Stimulated activated CD4-positive, alpha-beta T cell treated with anti-CD3 and anti-CD28 coated beads, Interleukin-15, amount 100 ng/mL, for 48 hours (primary cell): ENCODE results near the gene UHRF1.
"Not testable (repeated sequence)": the region's sequence is repeated elsewhere in the genome, so short reads cannot be mapped to it uniquely, and the experiment has no call there.

Experiments used
- DNase-seq, 2 donors: peaks; one replicate each; pipeline ENCODE4 v3.0.0-alpha.2; 2020; ENCODE audit warnings: low read depth in 2 of 2

UHRF1 gene

DNA sequence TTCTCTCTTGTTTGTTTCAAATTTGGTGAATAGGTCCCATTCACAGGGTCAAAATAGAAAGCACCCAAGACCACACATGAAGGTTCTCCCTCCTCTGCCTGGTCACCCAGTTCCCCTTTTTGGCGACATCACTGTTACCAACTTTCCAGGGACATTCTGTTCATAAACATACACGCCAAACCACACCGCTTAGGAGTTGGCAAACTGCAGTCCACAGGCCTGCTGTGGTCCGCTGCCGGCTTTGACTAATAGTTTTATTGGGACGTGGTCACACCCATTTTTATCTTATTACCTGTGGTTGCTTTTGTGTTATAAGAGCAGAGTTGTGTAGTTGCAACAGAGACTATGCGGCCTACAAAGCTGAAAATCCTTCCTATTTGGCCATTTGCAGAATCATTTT is 24.2 kb downstream of the UHRF1 start:
- DNase-seq, result no peak

DNA sequence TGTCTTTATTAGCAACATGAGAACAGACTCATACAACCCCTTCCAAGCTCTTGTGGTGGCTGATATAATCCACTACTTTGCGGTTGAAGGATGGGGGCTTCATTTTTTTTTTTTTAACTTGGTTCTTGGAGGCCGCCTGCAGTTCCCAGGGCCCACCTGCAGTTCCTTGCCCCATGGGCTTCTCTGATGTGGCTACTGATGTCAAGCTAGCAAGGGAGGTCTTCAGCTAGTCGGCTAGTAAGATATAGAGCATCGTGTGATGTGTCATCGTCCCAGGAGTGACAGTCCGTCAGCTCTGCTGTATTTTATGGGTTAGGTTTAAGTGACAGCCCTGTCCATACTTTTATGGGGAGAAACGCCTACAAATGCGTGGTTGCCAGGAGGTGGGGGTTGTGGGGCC is 26.1 kb downstream of the UHRF1 start:
- DNase-seq, result no peak

DNA sequence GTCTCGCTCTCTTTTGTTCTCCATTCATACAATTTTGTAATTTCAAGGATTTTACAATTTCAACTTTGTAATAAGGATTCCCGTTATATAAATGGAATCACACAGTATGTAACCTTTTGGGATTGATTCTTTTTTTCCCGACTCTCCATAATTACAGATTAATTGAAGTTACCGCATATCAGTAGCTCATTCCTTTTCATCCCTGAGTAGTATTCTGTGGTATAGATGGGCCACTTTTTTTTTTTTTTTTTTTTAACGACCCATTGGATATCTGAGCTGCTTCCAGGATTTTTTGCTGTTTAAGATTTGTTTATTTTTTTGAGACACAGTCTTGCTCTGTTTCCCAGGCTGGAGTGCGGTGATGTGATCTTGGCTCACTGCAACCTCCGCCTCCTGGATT is 27.8 kb downstream of the UHRF1 start:
- no peak for DNase-seq

DNA sequence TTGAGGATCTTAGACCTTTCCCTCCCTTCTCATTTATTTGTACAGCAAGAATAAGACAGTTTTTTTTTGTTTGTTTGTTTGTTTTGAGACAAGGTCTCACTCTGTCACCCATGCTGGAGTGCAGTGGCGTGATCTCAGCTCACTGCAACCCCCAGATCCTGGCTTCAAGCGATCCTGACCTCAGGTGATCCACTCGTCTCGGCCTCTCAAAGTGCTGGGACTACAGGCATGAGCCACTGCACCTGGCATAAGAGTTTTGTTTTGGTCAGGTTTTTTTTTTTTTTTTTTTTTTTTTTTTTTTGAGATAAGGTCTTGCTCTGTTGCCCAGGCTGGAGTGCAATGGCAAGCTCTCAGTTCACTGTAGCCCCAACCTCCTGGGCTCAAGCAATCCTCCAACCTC is 29.2 kb downstream of the UHRF1 start:
- DNase-seq, result not testable (repeated sequence)

DNA sequence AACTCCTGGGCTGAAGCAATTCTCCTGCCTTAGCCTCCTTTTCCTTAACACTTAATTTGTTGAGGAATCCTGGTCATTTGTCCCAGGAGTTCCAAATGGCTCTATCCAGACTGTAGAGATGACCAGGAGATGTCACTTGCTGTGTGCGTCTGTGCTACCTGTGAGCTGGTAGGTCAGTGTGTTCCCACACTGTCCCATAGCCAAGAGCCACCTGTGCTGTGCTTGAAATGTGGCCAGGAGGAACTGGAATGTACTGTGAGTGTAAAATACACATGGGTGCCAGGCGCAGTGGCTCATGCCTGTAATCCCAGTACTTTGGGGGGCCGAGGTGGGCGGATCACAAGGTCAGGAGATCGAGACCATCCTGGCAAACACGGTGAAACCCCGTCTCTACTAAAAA is 30.2 kb downstream of the UHRF1 start:
- no peak for DNase-seq

DNA sequence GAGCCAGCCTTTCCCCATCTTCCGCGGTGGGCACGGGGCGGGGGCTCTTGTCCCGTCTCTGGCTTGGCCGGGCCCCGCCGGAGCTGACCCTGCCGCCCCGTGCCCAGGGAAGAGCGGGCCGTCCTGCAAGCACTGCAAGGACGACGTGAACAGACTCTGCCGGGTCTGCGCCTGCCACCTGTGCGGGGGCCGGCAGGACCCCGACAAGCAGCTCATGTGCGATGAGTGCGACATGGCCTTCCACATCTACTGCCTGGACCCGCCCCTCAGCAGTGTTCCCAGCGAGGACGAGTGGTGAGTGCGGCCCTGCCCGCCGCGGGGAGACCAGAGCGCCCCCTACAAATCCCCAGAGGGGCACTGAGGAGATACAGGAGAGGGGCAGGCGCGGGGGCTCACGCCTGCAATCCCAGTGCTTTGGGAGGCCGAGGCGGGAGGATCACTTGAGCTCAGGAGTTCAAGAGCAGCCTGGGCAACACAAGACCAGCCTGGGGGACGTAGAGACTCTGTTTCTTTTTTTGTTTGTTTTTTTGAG is 32.4 kb downstream of the UHRF1 start:
- not testable (repeated sequence) for DNase-seq

DNA sequence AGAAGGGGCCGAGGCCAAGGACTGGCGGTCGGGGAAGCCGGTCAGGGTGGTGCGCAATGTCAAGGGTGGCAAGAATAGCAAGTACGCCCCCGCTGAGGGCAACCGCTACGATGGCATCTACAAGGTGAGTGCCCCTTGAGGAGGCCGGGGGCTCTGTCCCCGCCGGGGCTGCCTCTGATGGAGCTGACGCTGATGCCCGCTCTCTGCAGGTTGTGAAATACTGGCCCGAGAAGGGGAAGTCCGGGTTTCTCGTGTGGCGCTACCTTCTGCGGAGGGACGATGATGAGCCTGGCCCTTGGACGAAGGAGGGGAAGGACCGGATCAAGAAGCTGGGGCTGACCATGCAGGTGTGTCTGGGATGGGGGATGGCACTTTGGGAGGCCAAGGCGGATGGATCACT is 41.3 kb downstream of the UHRF1 start:
- not testable (repeated sequence) for DNase-seq

DNA sequence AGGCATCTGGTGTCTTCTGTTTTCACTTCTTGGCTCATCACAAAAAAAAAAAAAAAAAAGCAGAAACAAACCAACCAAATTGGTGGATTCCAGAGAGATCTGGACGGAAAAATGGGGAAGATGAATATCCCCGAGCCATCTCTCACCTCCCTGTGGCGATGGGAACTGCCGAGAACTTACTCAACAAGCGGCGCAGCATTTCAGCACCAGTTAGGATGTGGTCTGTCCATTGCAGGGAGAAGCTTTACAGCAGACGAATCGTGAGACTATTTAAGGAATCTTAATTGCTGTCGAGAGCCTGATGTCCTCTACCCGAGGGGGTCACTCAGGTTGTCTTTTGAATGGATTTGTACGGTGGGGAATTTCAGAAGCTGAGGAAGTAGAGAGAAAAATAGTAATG is 42.4 kb downstream of the UHRF1 start:
- no peak for DNase-seq

DNA sequence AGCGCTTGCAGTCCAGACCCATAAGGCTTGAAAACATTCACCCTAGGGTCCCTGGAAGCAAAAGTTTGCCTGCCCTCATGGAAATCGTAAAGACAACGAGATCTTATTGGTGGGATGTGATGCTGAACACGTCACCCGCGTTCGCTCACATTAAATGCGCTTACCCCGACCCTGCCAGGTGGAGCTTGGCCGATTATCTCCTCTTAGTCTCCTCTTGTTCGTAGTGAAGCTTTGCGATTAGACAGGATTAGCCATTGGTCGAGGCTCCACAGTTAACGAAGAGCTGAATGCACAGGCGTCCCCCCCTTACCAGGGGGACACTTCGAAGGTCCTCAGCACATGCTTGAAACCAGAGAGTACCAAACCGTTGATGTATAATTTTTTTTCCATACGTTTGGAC is 43.6 kb downstream of the UHRF1 start:
- no peak for DNase-seq

DNA sequence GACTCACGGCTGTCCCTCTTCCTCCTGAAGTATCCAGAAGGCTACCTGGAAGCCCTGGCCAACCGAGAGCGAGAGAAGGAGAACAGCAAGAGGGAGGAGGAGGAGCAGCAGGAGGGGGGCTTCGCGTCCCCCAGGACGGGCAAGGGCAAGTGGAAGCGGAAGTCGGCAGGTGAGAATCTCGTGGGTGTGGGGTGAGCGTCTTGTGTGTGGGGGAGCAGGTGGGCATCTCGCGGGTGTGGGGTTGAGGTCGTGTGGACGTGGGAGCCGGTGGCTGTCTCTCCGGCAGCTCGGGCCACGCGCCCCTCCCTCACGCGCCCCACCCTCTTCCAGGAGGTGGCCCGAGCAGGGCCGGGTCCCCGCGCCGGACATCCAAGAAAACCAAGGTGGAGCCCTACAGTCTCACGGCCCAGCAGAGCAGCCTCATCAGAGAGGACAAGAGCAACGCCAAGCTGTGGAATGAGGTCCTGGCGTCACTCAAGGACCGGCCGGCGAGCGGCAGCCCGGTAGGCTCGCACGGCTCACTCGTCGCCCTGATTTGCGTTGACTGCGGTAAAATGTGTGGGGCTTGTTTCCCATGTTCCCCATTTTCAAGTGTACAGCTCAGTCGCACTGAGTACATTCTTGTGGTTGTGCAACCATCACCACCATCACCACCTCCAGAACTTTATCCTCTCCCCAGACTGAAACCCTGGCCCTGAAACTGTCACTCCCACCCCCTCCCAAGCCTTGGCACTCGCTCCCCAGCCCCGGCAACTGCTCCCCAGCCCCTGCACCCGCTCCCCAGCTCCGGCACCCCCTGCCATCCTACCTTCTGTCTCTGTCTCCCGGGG is 45.2 kb downstream of the UHRF1 start:
- DNase-seq, result not testable (repeated sequence)

DNA sequence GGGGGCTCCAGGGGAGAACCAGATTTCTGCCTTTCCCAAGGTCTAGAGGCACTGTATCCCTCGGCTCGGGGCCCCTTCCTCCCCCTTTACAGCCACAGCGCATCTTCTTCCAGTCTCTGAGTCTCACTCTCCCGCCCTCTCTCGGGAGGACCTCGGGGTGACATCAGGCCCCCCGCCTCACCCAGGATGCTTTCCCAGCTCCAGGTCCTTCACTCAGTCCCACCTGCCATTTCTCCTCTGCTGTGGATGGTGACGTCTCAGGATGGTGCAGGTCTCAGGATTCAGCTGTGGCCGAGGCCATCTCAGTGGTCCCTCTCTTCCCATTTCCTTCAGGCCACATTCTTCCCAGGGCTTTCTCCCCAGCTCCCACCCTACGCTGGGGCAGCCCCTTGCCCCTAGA is 46.0 kb downstream of the UHRF1 start:
- no peak for DNase-seq

DNA sequence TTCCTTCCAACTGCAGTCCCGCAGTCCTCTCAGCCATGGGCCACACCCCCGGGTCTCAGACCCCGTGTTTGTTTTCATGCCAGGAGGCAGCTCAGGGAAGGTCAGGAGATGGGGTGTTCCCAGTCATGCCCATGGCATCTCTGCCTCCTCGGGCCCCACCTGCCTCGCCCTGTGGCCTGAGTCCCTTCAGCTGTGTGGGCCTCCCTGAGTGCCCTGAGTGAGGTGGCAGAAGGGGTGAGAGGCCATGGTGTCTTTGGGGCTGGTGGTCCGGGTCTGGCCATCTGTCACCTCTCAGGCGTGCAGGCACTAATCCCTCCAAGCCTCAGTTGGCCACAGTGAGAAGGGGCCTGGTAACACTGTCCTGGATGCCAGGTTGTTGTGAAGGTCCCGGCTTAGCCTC is 48.7 kb downstream of the UHRF1 start:
- no peak for DNase-seq

DNA sequence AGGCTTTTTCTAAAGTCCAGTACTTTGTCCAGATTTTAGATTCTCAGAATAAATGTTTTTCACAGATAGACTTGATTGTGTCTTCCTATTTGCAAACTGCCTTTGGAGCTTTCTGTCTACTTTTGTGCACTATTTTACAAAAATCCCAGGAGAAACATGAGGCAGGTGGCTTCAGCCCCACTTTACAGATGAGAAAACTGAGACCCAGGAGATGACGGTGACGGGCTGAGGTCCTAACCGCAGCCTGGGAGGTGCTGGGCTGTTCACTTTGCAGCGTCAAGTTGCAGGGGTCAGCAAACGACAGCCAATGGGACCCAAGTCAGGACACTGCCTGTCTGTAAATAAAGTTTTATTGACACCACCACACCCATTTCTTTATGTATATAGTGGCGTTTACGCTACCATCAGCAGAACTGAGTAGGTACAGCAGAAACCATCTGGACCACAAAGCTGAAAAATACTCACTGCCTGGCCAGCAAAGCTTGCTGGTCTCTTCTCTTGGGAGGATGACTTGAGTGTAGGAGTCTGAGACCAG is 52.9 kb downstream of the UHRF1 start:
- no peak for DNase-seq

DNA sequence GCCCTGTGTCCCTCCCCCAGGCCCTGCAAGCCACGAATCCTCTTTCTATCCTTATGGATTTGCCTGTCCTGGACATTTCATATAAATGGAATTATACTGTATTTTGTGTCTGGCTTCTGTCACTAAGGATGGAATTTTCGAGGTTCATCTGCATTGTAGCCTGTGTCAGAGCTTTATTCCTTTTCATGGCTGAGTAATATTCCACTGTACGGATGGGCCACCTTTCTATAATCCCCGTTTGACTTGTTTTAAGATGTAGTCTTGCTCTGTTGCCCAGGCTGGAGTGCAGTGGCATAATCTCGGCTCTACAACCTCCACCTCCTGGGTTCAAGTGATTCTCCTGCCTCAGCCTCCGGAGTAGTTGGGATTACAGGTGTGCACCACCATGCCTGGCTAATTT is 55.8 kb downstream of the UHRF1 start:
- no peak for DNase-seq

DNA sequence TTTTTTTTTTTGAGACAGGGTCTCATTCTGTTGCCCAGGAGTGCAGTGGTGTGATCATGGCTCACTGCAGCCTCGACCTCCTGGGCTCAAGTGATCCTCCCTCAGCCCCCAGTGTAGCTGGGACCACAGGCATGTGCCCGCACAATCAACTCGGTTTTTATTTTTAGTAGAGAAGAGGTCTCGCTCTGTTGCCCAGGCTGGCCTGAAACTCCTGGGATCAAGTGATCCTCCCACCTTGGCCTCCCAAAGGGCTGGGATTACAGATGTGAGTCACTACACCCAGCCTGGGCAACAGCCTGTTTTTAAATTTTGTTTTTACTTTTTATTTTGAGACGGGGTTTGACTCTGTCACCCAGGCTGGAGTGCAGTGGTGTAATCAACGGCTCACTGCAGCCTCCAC is 57.3 kb downstream of the UHRF1 start:
- no peak for DNase-seq

DNA sequence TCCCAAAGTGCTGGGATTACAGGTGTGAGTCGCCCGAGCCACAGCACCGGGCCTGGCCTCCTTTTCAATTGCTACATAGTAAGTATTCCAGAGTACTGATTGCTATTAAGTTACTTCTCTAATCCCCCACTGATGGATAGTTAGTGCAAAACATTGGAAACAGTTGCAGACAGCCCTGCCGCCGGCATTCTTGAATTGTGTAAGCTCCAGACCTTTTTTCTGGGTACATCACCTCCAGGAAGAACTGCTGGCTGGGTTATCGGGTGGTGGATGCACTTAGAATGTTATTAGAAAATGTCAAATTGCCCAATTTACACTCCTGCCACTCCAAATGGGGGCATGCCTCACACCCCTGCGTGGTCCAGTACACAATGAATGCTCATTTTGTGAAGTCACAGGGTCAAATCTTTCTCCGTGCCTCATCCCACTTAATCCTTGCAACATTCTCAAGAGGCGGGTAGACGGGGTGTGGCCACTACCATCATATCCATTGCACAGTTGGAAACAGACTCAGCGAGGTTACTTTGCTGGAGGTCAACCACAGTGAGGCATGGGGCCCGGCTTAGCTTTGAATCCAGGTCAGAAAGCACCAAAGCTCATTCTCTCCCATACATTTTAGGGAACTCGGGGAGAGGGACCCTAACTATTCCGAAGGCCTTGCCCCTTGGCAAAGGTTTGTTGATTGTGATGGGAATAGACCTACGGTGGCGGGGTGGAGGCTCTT is 58.6 kb downstream of the UHRF1 start:
- no peak for DNase-seq

DNA sequence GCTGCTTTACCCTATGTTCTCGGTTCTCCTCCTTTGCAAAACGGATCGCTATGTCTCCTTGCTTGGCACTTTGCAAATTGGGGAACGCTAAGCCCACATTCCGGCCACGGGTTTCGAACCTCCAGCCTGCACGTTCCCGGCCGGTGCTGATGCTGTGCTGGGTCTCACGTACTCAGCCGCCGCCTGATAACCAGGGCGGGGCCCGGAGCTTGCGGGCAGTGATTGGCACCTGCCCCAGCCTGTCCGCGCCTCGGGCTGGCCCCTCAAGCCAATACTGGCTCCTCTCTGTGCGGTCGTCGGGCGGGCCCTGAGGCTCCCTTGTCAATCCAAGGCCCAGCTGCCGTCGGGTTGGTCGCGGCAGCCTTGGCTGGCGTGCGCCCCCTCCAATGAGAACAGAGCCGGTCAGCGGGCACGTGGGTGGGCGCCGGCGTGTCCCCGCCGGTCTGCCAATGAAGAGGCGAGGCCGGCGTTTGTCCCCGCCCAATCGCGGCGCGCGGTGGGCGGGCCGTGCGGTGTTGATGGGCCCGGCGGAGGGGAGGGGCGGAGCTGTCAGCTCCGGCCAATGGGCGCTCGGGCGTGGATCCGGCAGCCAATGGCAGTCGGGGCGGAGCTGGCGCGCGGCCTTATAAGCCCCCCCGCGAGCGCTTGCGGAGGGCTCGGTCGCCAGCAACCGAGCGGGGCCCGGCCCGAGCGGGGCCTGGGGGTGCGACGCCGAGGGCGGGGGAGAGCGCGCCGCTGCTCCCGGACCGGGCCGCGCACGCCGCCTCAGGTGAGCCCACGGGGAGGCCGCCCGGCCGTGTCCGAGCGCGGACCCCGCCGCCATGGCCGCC is 59.4 kb downstream of the UHRF1 start, which contains the start of gene KDM4B:
Gene KDM4B (plus strand): TSS at position 652 of the 830 bp plus-strand sequence. CDS start 63,778 bp downstream, outside the sequence.
- DNase-seq, result peak; percentile 98

DNA sequence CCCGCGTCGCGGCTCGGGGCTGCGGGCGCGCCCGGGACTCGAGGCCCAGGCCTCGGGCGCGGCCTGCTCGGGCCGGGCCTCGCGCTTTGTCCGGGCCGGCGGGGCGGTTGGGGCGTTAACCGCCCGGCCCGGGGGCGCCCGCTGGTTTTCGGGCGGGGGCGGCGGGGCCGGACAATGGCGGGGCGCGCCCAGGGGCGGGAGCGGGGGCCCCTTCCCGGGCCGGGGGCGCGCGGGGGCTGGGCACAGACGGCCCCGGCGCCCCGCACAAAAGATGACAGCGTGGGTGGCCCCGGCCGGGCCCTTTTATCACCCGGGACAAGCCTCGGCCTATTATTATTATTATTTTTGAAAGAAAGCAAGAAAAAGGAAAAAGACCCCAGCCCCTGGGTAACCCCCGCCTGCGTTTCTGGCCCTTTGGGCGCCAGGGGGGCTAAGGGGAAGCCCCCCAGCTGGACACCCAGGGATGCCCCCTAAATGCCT is 60.0 kb downstream of the UHRF1 start:
- no peak for DNase-seq

DNA sequence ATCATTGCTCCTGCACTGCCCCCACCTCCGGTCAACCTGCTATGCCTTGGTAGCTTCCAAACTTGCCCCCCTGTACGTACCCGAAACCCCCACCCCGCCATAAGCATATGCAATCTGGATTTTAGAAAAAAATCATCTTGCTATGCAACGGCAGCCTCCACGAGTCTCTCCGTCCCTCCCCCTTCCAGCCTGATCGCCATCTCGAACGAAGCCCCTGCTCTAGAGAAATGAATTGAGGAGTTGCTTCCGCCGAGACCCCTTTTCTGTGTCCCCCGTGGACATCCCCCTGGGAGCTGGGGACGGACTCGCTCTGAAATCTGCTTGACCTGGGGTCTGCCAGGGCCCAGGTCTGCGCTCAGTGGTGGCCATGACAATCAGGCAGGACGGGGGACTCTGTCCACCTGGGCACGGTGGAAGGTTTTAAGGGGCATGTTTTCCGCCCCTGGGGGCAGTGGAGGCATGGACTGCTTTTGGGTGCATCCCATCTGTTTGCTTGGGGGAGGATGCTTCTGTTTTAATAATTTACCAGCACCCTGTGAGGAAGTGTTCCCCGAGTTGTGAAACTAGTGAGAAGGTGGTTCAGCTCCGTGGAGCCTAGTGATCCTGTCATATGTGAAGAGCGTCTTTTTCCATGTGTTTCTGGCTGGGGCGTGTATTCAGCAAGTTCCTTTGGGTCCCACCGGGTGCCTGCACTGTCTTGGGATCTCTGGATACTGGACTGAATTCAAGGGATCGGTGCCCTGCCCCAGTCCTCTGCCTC is 60.7 kb downstream of the UHRF1 start:
- DNase-seq, result no peak

DNA sequence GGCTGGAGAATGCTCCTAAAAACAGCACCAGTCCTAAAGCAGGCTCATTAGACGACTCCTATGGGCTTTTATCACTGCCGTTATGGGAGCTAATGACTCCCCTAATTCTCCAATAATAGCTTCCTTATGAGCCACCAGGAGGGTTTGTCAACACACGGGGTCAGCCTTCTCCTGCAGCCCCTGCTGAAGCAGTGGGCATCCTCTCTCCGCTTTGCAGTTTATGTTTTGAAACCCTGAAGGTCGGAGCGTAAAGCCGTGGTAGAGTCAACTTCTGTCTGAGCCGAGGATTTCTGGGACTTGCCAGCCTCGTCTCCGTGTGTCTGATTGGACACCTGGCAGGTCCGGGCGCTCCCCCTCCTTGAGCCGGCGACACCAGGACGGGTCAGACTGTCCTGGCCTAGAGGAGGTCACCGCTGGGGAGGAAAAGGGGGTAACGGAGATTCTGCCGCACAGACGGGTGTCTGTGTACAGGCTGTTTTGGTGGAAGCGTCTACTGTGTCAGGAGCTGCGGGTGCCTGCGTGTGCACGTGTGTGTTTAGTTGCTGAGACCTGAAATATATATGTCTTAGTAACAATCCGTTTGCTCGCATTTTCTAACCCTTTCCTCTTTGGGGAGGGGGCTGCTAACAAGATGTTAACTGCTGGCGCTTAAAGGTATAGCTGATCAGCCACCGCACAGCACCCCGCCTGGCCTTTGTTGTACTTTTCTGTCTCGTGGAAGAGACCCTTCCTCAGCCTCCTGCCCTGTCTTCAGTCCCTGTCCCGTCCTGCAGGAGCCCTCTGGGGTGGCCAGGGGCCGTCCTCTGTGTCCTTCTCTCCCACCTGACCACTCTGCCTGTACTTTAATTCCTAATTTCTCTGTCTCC is 61.5 kb downstream of the UHRF1 start:
- no peak for DNase-seq
